ENCODE data around the gene BRIP1. TPM values are rescaled to one million over a fixed set of nuclear protein-coding genes. Genes with fewer than 3 reads are reported as not detected.

The BRIP1 gene
- total RNA-seq, 1 experiment from 2014 or later: 8.5 TPM

DNA sequence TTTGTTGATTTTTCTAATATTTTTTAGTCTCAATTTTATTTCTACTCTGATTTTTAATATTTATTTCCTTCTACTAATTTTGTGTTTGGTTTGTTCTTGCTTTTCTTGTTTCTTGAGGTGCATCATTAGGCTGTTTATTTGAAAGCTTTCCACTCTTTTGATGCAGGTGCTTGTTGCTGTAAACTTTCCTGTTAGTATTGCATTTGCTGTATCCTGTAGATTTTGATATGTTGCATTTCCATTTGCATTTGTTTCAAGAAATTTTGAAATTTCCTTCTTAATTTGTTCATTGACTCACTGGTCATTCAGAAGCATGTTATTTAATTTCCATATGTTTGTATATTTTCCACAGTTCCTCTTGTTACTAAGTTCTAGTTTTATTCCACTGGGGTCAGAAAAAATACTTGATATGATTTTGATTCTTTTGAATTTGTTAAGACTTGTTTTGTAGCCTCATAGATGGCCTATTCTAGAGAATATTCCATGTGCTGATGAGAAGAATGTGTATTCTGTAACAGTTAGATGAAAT is 229.3 kb downstream of the BRIP1 start:
- peaks cover 3% of the 10 kb centered on the region; the same call in 1 of the 2 replicates for H3K9me3 ChIP-seq (ENCODE audit: low read length)
- no peaks in the 10 kb centered on the region for H3K27me3 ChIP-seq (ENCODE audit: low read length)
- H3K4me1 ChIP-seq (ENCODE audit: low read length): no peaks in the 10 kb centered on the region
- H3K27ac ChIP-seq (ENCODE audit: low read length): no peak overlapping the region
- no peak overlapping the region for H2AFZ ChIP-seq (ENCODE audit: low read length)
- peak; percentile 10 for DNase-seq
- H3K9me2 ChIP-seq (replicated peaks; ENCODE audit: insufficient read depth, low read length): no peaks in the 10 kb centered on the region
- no peaks in the 10 kb centered on the region for H3K79me2 ChIP-seq (ENCODE audit: low read length)
- no peak overlapping the region for H3K4me2 ChIP-seq (ENCODE audit: low read depth, low read length, poor library complexity, severe bottlenecking)
- no peaks in the 10 kb centered on the region for H3K36me3 ChIP-seq (ENCODE audit: insufficient read depth, low read length)
- no peak overlapping the region for H3K9ac ChIP-seq (ENCODE audit: low read length)
- H3K4me3 ChIP-seq (ENCODE audit: low read length): no peak overlapping the region
- no peaks in the 10 kb centered on the region for H4K20me1 ChIP-seq (ENCODE audit: insufficient read depth, low read depth, low read length)

DNA sequence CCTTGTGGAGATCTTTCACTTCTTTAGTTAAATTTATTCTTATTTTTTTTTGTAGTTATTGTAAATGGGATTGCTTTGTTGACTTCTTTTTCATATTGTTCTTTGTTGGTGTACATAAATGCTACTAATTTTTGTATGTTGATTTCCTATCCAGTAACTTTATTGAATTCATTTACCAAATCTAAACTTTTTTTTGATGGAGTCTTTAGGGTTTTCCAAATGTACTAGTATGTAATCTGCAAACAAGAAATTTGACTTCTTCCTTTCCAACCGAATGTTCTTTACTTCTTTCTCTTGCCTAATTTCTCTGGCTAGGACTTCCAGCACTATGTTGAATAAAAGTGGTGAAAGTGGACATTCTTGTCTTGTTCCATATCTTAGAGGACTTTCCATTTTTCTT is 230.5 kb downstream of the BRIP1 start:
- Histone ChIP-seq H3K27me3 (ENCODE audit: low read length) (no peaks in the 10 kb centered on the region), H3K4me1 (ENCODE audit: low read length) (no peaks in the 10 kb centered on the region), H3K4me2 (ENCODE audit: low read depth, low read length, poor library complexity, severe bottlenecking) (no peak overlapping the region), H3K9ac (ENCODE audit: low read length) (no peak overlapping the region), H3K27ac (ENCODE audit: low read length) (no peak overlapping the region), H4K20me1 (ENCODE audit: insufficient read depth, low read depth, low read length) (no peaks in the 10 kb centered on the region), H3K79me2 (ENCODE audit: low read length) (no peaks in the 10 kb centered on the region), H3K4me3 (ENCODE audit: low read length) (no peak overlapping the region), H3K9me2 (replicated peaks; ENCODE audit: insufficient read depth, low read length) (no peaks in the 10 kb centered on the region), H3K9me3 (ENCODE audit: low read length) (peaks cover 3% of the 10 kb centered on the region; the same call in 1 of the 2 replicates), H2AFZ (ENCODE audit: low read length) (no peak overlapping the region), H3K36me3 (ENCODE audit: insufficient read depth, low read length) (no peaks in the 10 kb centered on the region)
- DNase-seq: no peak

DNA sequence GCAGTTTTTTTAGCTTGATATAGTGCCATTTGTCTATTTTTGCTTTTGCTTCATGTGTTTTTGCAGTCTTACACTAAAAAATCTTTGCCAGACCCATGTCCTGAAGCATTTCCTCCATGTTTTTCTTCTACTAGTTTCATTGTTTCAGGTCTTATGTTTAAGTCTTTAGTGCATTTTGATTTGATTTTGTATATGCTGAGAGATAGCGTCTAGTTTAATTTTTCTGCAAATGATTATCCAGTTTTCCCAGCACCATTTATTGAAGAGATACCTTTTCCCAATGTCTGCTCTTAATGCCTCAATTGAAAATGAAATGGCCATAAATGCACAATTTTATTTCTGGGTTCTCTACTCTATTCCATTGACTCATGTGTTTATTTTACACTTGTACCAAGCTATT is 231.5 kb downstream of the BRIP1 start:
- Histone ChIP-seq H3K36me3 (ENCODE audit: insufficient read depth, low read length) (no peaks in the 10 kb centered on the region), H2AFZ (ENCODE audit: low read length) (no peak overlapping the region), H3K4me3 (ENCODE audit: low read length) (no peak overlapping the region), H3K9me2 (replicated peaks; ENCODE audit: insufficient read depth, low read length) (no peaks in the 10 kb centered on the region), H3K27me3 (ENCODE audit: low read length) (no peaks in the 10 kb centered on the region), H3K4me1 (ENCODE audit: low read length) (no peaks in the 10 kb centered on the region), H3K27ac (ENCODE audit: low read length) (no peak overlapping the region), H3K9me3 (ENCODE audit: low read length) (peaks cover 3% of the 10 kb centered on the region; the same call in 1 of the 2 replicates), H3K79me2 (ENCODE audit: low read length) (no peaks in the 10 kb centered on the region), H3K9ac (ENCODE audit: low read length) (no peak overlapping the region), H4K20me1 (ENCODE audit: insufficient read depth, low read depth, low read length) (no peaks in the 10 kb centered on the region), H3K4me2 (ENCODE audit: low read depth, low read length, poor library complexity, severe bottlenecking) (no peak overlapping the region)
- DNase-seq: no peak

Small RNA genes within 50 kb of the gene (small RNA-seq; reads per million reads assigned to genes)
- not detected for gene RF00019

Other genes with a start within 250 kb of the BRIP1 start
- 18.7 and 34.7 TPM in 2 replicates for gene INTS2, start 64.5 kb upstream of the BRIP1 start, total RNA-seq (2014; rRNA removed; shearing (Covaris generic); ENCODE audit: low replicate concordance)
- gene MED13, start 201.8 kb upstream of the BRIP1 start, total RNA-seq (2014; rRNA removed; shearing (Covaris generic); ENCODE audit: low replicate concordance): 40.9 and 90.3 TPM in 2 replicates

All from Karpas-422 (cell line).